ENCODE results near the gene SYNGR3. TPM values are rescaled to one million over a fixed set of nuclear protein-coding genes. Genes with fewer than 3 reads are reported as not detected.

Gene SYNGR3
- total and polyA plus RNA-seq, 2 of the 13 experiments (the other 11 are each of a cell fraction or from before 2014, with no cell fraction given) = 0.97 to 5.7 TPM

- Histone ChIP-seq H2AFZ (ENCODE audit: low read length) (no peak overlapping the region), H3K4me1 (ENCODE audit: insufficient read depth, low read length) (peaks cover 72% of the 10 kb centered on the region), H3K27me3 (ENCODE audit: control insufficient read depth in 1 of 2, insufficient read depth in 2 of 2, low read length in 2 of 2) (no peaks in the 10 kb centered on the region), H3K27ac (ENCODE audit: extremely low read length, insufficient read depth, low read length) (peak overlapping the region; percentile 96), H3K9ac (ENCODE audit: insufficient read depth, low read depth, low read length) (peak overlapping the region; percentile 90), H3K36me3 (replicated peaks in 1 of 2; ENCODE audit: control insufficient read depth in 1 of 2, insufficient read depth in 2 of 2, low read length in 2 of 2) (peaks cover 7 to 24% of the 10 kb centered on the region in 2 experiments; a peak in 3 of 5 replicates), H3K4me2 (ENCODE audit: low read depth, low read length) (peak overlapping the region; percentile 96), H4K20me1 (ENCODE audit: insufficient read depth, low read length) (no peaks in the 10 kb centered on the region; the same call in 1 of the 2 replicates), H3K4me3 (replicated peaks in 1 of 3; ENCODE audit: insufficient read depth in 1 of 3, low read depth in 2 of 3, low read length in 3 of 3) (peak overlapping the region; percentile 93 to 97 (median 96); a peak in 5 of 6 replicates), H3K79me2 (ENCODE audit: insufficient read depth, low read length) (peaks cover 26% of the 10 kb centered on the region), H3K9me3 (ENCODE audit: low read length) (no peaks in the 10 kb centered on the region)
- no TSS peak for BruUV-seq (replicated peaks)
- in situ Hi-C loops (cut with HindIII; ENCODE audit: extremely low pct_ligation_motif_present, low pct_unique_long_range_greater_than_20kb) = no loop called here
- POLR2A ChIA-PET = interaction anchor here (0.7 to 5.8 kb wide), 38 partner anchors 8 to 329 kb away, joined by 3 to 139 read pairs (median 5); partner anchors contain the start of genes EME2, FAHD1, GFER and HAGH
- DNase-seq (ENCODE audit: low spot score) = peak; percentile 87
- ATAC-seq = peak; percentile 65
- intact Hi-C loops (cut with micrococcal nuclease; ENCODE audit: unreplicated experiment) = loop anchor here (2.0 kb wide), 1 partner anchor 18 kb away; the partner anchor contains the start of gene NDUFB10
- CTCF ChIA-PET (ENCODE audit: low intra/inter-chr PET ratio, low total read pairs) = no interaction called here
- WGBS (ENCODE audit: low lambda C conversion rate) = 1% methylated on average over 11 of the region's 23 CpGs
- FAIRE-seq = peak; percentile 70
- no peak for TF ChIP-seq ZSCAN30 (CRISPR knock-in tag; IDR thresholded peaks at IDR 0.05)
- TF ChIP-seq FOXA1 (IDR thresholded peaks at IDR 0.05) = 0 out of 2 replicates have a peak, but pooled peaks have one; percentile 8
- TF ChIP-seq FOXA1 (CRISPR knock-in tag; IDR thresholded peaks at IDR 0.05) = peak; percentile 83
- no peak for TF ChIP-seq KLF12 (CRISPR knock-in tag; IDR thresholded peaks at IDR 0.05; ENCODE audit: borderline replicate concordance)
- peak; percentile 51; the same call in 1 of the 2 replicates for TF ChIP-seq CEBPB (IDR thresholded peaks at IDR 0.05; ENCODE audit: borderline replicate concordance, low read depth, low read length)
- peak; percentile 94 for TF ChIP-seq HIVEP1 (CRISPR knock-in tag; IDR thresholded peaks at IDR 0.05)
- TF ChIP-seq ZNF83 (CRISPR knock-in tag; IDR thresholded peaks at IDR 0.05; ENCODE audit: borderline replicate concordance) = no peak
- peak; percentile 65 for TF ChIP-seq ZNF547 (CRISPR knock-in tag; IDR thresholded peaks at IDR 0.05)
- TF ChIP-seq, protein P1, sequence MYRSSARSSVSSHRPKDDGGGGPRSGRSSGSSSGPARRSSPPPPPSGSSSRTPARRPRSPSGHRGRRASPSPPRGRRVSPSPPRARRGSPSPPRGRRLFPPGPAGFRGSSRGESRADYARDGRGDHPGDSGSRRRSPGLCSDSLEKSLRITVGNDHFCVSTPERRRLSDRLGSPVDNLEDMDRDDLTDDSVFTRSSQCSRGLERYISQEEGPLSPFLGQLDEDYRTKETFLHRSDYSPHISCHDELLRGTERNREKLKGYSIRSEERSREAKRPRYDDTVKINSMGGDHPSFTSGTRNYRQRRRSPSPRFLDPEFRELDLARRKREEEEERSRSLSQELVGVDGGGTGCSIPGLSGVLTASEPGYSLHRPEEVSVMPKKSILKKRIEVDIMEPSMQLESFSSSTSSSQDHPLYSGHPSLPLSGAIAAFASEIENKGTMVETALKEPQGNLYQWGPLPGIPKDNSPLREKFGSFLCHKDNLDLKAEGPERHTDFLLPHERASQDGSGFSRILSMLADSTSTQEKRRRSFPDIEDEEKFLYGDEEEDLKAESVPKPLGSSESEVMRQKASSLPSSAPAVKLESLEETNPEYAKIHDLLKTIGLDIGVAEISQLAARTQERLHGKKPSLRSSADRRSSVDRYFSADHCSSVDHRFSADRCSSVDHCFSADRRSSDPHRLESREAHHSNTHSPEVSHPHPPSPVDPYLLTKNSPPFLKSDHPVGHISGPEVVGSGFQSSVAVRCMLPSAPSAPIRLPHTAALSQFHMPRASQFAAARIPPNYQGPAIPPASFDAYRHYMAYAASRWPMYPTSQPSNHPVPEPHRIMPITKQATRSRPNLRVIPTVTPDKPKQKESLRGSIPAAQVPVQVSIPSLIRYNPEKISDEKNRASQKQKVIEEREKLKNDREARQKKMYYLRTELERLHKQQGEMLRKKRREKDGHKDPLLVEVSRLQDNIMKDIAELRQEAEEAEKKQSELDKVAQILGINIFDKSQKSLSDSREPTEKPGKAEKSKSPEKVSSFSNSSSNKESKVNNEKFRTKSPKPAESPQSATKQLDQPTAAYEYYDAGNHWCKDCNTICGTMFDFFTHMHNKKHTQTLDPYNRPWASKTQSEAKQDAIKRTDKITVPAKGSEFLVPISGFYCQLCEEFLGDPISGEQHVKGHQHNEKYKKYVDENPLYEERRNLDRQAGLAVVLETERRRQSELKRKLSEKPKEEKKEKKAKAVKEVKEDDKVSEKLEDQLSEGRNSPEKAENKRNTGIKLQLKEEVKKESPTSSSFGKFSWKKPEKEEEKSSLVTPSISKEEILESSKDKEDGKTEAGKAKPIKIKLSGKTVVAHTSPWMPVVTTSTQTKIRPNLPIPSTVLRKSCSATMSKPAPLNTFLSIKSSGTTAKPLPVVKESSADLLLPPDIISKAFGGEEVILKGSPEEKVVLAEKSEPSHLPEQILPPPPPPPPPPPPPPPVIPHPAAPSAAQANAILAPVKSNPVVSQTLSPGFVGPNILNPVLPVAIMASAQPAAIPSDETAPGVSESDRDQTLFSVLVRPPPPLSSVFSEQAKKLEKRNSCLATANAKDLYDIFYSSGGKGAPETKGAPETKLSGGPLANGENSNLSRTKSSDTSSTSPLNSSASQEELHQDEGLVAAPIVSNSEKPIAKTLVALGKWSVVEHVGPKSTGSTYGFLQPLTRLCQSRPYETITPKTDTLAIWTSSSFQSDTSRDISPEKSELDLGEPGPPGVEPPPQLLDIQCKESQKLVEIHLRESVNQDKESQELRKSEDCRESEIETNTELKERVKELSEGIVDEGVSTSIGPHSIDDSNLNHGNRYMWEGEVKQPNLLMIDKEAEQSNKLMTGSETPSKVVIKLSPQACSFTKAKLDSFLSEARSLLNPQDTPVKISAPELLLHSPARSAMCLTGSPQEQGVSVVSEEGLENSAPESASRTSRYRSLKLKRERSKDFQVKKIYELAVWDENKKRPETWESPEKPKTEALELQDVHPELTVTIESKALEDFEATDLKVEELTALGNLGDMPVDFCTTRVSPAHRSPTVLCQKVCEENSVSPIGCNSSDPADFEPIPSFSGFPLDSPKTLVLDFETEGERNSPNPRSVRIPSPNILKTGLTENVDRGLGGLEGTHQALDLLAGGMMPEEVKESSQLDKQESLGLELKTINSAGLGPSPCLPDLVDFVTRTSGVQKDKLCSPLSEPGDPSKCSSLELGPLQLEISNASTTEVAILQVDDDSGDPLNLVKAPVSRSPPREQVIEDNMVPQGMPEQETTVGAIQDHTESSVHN (CRISPR knock-in tag; IDR thresholded peaks at IDR 0.05) = no peak
- TF ChIP-seq NPAS2 (CRISPR knock-in tag; IDR thresholded peaks at IDR 0.05; ENCODE audit: borderline replicate concordance) = no peak
- no peak; the same call in 1 of the 2 replicates for TF ChIP-seq SP2 (CRISPR knock-in tag; IDR thresholded peaks at IDR 0.05)
- TF ChIP-seq TBL1XR1 (IDR thresholded peaks at IDR 0.05; ENCODE audit: borderline replicate concordance, low read length, partially characterized antibody) = no peak
- no peak; the same call in 1 of the 2 replicates for TF ChIP-seq NFYB (CRISPR knock-in tag; IDR thresholded peaks at IDR 0.05)
Observed at GRCh38 chr16:1940273-1941161, 49.3 kb upstream of the SYNGR3 start.

All from HepG2 (cell line).